ENCODE measurements around the gene NDUFB11.

DNA sequence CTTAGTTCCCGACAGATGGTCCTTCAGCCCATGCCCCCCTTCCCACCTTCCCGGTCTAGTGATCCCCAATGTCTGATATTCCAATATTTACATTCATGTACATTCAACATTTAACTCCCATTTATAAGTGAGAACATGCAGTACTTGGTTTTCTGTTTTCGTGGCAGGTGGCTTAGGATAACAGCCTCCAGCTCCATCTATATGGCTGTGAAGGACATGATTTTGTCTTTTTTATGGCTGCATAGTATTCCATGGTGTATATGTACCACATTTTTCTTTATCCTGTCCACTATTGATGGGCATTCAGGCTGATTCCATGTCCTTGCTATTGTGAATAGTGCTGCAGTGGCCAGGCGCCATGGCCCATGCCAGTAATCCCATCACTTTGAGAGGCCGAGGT is 14.3 kb upstream of the NDUFB11 start:
- TF ChIP-seq, protein P1, sequence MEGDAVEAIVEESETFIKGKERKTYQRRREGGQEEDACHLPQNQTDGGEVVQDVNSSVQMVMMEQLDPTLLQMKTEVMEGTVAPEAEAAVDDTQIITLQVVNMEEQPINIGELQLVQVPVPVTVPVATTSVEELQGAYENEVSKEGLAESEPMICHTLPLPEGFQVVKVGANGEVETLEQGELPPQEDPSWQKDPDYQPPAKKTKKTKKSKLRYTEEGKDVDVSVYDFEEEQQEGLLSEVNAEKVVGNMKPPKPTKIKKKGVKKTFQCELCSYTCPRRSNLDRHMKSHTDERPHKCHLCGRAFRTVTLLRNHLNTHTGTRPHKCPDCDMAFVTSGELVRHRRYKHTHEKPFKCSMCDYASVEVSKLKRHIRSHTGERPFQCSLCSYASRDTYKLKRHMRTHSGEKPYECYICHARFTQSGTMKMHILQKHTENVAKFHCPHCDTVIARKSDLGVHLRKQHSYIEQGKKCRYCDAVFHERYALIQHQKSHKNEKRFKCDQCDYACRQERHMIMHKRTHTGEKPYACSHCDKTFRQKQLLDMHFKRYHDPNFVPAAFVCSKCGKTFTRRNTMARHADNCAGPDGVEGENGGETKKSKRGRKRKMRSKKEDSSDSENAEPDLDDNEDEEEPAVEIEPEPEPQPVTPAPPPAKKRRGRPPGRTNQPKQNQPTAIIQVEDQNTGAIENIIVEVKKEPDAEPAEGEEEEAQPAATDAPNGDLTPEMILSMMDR (IDR thresholded peaks at IDR 0.05), result no peak
- no peak for TF ChIP-seq POLR2A (IDR thresholded peaks at IDR 0.05)
